ENCODE data around the gene RILP.

RILP gene

GRCh38 chr17:1627982-1628855, 21.4 kb downstream of the RILP start, which contains the start of gene SLC43A2:
SLC43A2 (minus strand) TSS chr17:1628834; CDS start chr17:1627874, 960 bp downstream.
- peak; percentile 88 for DNase-seq

GRCh38 chr17:1627182-1627981, 22.3 kb downstream of the RILP start:
- no peak for DNase-seq

GRCh38 chr17:1626333-1626732, 23.3 kb downstream of the RILP start:
- no peak for DNase-seq

GRCh38 chr17:1625581-1625980, 24.1 kb downstream of the RILP start:
- DNase-seq: no peak

GRCh38 chr17:1625053-1625452, 24.6 kb downstream of the RILP start:
- DNase-seq: no peak

- DNase-seq: no peak
Observed at GRCh38 chr17:1624650-1625049, 25.0 kb downstream of the RILP start.

GRCh38 chr17:1623057-1623630, 26.5 kb downstream of the RILP start:
- no peak for DNase-seq

GRCh38 chr17:1621273-1621954, 28.3 kb downstream of the RILP start:
- DNase-seq: no peak

- no peak for DNase-seq
Observed at GRCh38 chr17:1620486-1620885, 29.2 kb downstream of the RILP start.

GRCh38 chr17:1617620-1618174, 32.0 kb downstream of the RILP start:
- DNase-seq: no peak

- DNase-seq: no peak
Observed at GRCh38 chr17:1616101-1616500, 33.6 kb downstream of the RILP start.

GRCh38 chr17:1612400-1612799, 37.3 kb downstream of the RILP start:
- DNase-seq: no peak

- no peak for DNase-seq
Observed at GRCh38 chr17:1611715-1612114, 38.0 kb downstream of the RILP start.

GRCh38 chr17:1608676-1609075, 41.0 kb downstream of the RILP start:
- no peak for DNase-seq

GRCh38 chr17:1607971-1608320, 41.7 kb downstream of the RILP start:
- DNase-seq: no peak

- DNase-seq: peak; percentile 51
Observed at GRCh38 chr17:1606352-1606985, 43.2 kb downstream of the RILP start.

- DNase-seq: no peak
Observed at GRCh38 chr17:1605681-1606351, 43.9 kb downstream of the RILP start.

- no peak for DNase-seq
Observed at GRCh38 chr17:1604831-1605528, 44.7 kb downstream of the RILP start.

GRCh38 chr17:1601571-1601970, 48.1 kb downstream of the RILP start:
- no peak for DNase-seq

GRCh38 chr17:1598399-1599095, 51.1 kb downstream of the RILP start:
- no peak for DNase-seq

All from NCI-H146 (cell line).